GM23248 (cell line): Measurements from ENCODE around the gene TDRD6.

Experiments
- EZH2 ChIP-seq: fragments of 200-600 bp; sonication (generic); IDR thresholded peaks from 2 replicates; pipeline ENCODE4 v1.6.1; 2018; ENCODE audit warnings: antibody characterized with exemption, mild to moderate bottlenecking; ENCODE audit not compliant: insufficient read depth, poor library complexity, severe bottlenecking
- EZH2phosphoT487 ChIP-seq: fragments of 200-600 bp; sonication (generic); IDR thresholded peaks from 2 replicates; pipeline ENCODE4 v1.6.1; 2018; ENCODE audit warnings: antibody characterized with exemption, moderate library complexity, mild to moderate bottlenecking, low read depth; ENCODE audit not compliant: insufficient read depth

- no peak for TF ChIP-seq EZH2
- no peak for TF ChIP-seq EZH2phosphoT487
Observed at GRCh38 chr6:46657642-46658041, 30.0 kb upstream of the TDRD6 start.
